Stimulated activated naive CD8-positive, alpha-beta T cell treated with anti-CD3 and anti-CD28 coated beads, Interleukin-15, amount 100 ng/mL, for 72 hours (primary cell): ENCODE results near the gene GABRR1.

Experiments
- ATAC-seq: fragments of 150-1000 bp; cut with Tn5 transposase; 2 replicates; pipeline ENCODE4 v1.10.0; 2021; ENCODE audit warnings: mild to moderate bottlenecking, moderate library complexity
- DNase-seq, 2 donors: peaks; one replicate each; pipeline ENCODE4 v3.0.0; 2021 to 2022
- H3K27ac Mint-ChIP-seq, 2 donors: one replicate each; pipeline ENCODE4 v1.8.0; 2022; ENCODE audit warnings: mild to moderate bottlenecking in 2 of 2, mixed read lengths in 2 of 2, moderate library complexity in 2 of 2
- H3K27me3 Mint-ChIP-seq: one replicate; pipeline ENCODE4 v1.8.0; 2022; ENCODE audit warnings: mixed read lengths
- H3K4me1 Mint-ChIP-seq: one replicate; pipeline ENCODE4 v1.8.0; 2022; ENCODE audit warnings: mild to moderate bottlenecking, mixed read lengths
- H3K4me3 Mint-ChIP-seq, 2 donors: one replicate each; pipeline ENCODE4 v1.8.0; 2022; ENCODE audit warnings: mild to moderate bottlenecking in 2 of 2, mixed read lengths in 2 of 2, moderate library complexity in 1 of 2
- H3K9me3 Mint-ChIP-seq, 2 donors: one replicate each; pipeline ENCODE4 v1.8.0; 2022; ENCODE audit warnings: mixed read lengths in 2 of 2

The GABRR1 gene

GRCh38 chr6:89217299-89217910 lies at the start of gene GABRR1:
Gene GABRR1, minus strand, starts transcription at chr6:89217358. Its CDS starts 36 bp downstream, at chr6:89217322.
- DNase-seq = no peak
- Mint-ChIP-seq H3K4me1 (no peaks in the 10 kb centered on the region), H3K9me3 (no peaks in the 10 kb centered on the region), H3K27me3 (peaks cover 10% of the 10 kb centered on the region), H3K27ac (no peak within 1 kb of the TSS), H3K4me3 (no peak within 1 kb of the TSS)
- ATAC-seq = no peak

GRCh38 chr6:89264296-89264695 lies 47.1 kb upstream of the GABRR1 start:
- Mint-ChIP-seq H3K9me3 (no peaks in the 10 kb centered on the region), H3K27ac (no peak overlapping the region), H3K27me3 (no peaks in the 10 kb centered on the region), H3K4me1 (no peaks in the 10 kb centered on the region), H3K4me3 (no peak overlapping the region)
- no peak for ATAC-seq
- no peak for DNase-seq

- H3K4me1 Mint-ChIP-seq = no peaks in the 10 kb centered on the region
- H3K27ac Mint-ChIP-seq = no peak overlapping the region
- H3K27me3 Mint-ChIP-seq = no peaks in the 10 kb centered on the region
- H3K4me3 Mint-ChIP-seq = no peak overlapping the region
- H3K9me3 Mint-ChIP-seq = no peaks in the 10 kb centered on the region
- DNase-seq (no peak), ATAC-seq (no peak)
Measured at GRCh38 chr6:89260832-89261231, 43.7 kb upstream of the GABRR1 start.

- no peaks in the 10 kb centered on the region for H3K4me1 Mint-ChIP-seq
- H3K27me3 Mint-ChIP-seq = no peaks in the 10 kb centered on the region
- H3K9me3 Mint-ChIP-seq = no peaks in the 10 kb centered on the region
- no peak for DNase-seq
- H3K27ac Mint-ChIP-seq = no peak overlapping the region
- H3K4me3 Mint-ChIP-seq = no peak overlapping the region
- no peak for ATAC-seq
Measured at GRCh38 chr6:89260310-89260709, 43.2 kb upstream of the GABRR1 start.

GRCh38 chr6:89258912-89259311 lies 41.8 kb upstream of the GABRR1 start:
- H3K4me1 Mint-ChIP-seq = no peaks in the 10 kb centered on the region
- no peak for DNase-seq
- H3K9me3 Mint-ChIP-seq = no peaks in the 10 kb centered on the region
- ATAC-seq = no peak
- H3K27me3 Mint-ChIP-seq = no peaks in the 10 kb centered on the region
- no peak overlapping the region for H3K27ac Mint-ChIP-seq
- H3K4me3 Mint-ChIP-seq = no peak overlapping the region

- Mint-ChIP-seq H3K27me3 (no peaks in the 10 kb centered on the region), H3K4me3 (no peak overlapping the region), H3K4me1 (no peaks in the 10 kb centered on the region), H3K9me3 (no peaks in the 10 kb centered on the region), H3K27ac (no peak overlapping the region)
- DNase-seq = no peak
- no peak for ATAC-seq
Measured at GRCh38 chr6:89257781-89258180, 40.6 kb upstream of the GABRR1 start.

- DNase-seq (no peak), ATAC-seq (no peak)
- Mint-ChIP-seq H3K27me3 (no peaks in the 10 kb centered on the region), H3K4me1 (no peaks in the 10 kb centered on the region), H3K9me3 (no peaks in the 10 kb centered on the region), H3K4me3 (no peak overlapping the region), H3K27ac (no peak overlapping the region)
Measured at GRCh38 chr6:89257346-89257745, 40.2 kb upstream of the GABRR1 start.

GRCh38 chr6:89255417-89255816 lies 38.3 kb upstream of the GABRR1 start:
- Mint-ChIP-seq H3K27me3 (no peaks in the 10 kb centered on the region), H3K27ac (no peak overlapping the region), H3K4me1 (no peaks in the 10 kb centered on the region), H3K4me3 (no peak overlapping the region), H3K9me3 (no peaks in the 10 kb centered on the region)
- ATAC-seq (no peak), DNase-seq (no peak)

GRCh38 chr6:89254569-89254968 lies 37.4 kb upstream of the GABRR1 start:
- DNase-seq = no peak
- no peak for ATAC-seq
- Mint-ChIP-seq H3K9me3 (no peaks in the 10 kb centered on the region), H3K4me3 (no peak overlapping the region), H3K27me3 (no peaks in the 10 kb centered on the region), H3K27ac (no peak overlapping the region), H3K4me1 (no peaks in the 10 kb centered on the region)

- DNase-seq (no peak), ATAC-seq (no peak)
- H3K4me1 Mint-ChIP-seq = no peaks in the 10 kb centered on the region
- no peaks in the 10 kb centered on the region for H3K9me3 Mint-ChIP-seq
- no peaks in the 10 kb centered on the region for H3K27me3 Mint-ChIP-seq
- H3K27ac Mint-ChIP-seq = no peak overlapping the region
- no peak overlapping the region for H3K4me3 Mint-ChIP-seq
Measured at GRCh38 chr6:89252907-89253306, 35.7 kb upstream of the GABRR1 start.

GRCh38 chr6:89251976-89252375 lies 34.8 kb upstream of the GABRR1 start:
- no peaks in the 10 kb centered on the region for H3K27me3 Mint-ChIP-seq
- no peak overlapping the region for H3K4me3 Mint-ChIP-seq
- no peaks in the 10 kb centered on the region for H3K4me1 Mint-ChIP-seq
- no peak for DNase-seq
- no peak for ATAC-seq
- no peaks in the 10 kb centered on the region for H3K9me3 Mint-ChIP-seq
- H3K27ac Mint-ChIP-seq = no peak overlapping the region

GRCh38 chr6:89251170-89251569 lies 34.0 kb upstream of the GABRR1 start:
- DNase-seq (no peak), ATAC-seq (no peak)
- Mint-ChIP-seq H3K4me3 (no peak overlapping the region), H3K4me1 (no peaks in the 10 kb centered on the region), H3K27me3 (peaks cover 6% of the 10 kb centered on the region), H3K9me3 (no peaks in the 10 kb centered on the region), H3K27ac (peak overlapping the region in 1 of 2 donors; percentile 42)

- no peak overlapping the region for H3K27ac Mint-ChIP-seq
- DNase-seq (no peak), ATAC-seq (no peak)
- H3K4me3 Mint-ChIP-seq = no peak overlapping the region
- H3K9me3 Mint-ChIP-seq = no peaks in the 10 kb centered on the region
- H3K27me3 Mint-ChIP-seq = peaks cover 10% of the 10 kb centered on the region
- H3K4me1 Mint-ChIP-seq = no peaks in the 10 kb centered on the region
Measured at GRCh38 chr6:89250239-89250638, 33.1 kb upstream of the GABRR1 start.

- DNase-seq = no peak
- ATAC-seq = no peak
- Mint-ChIP-seq H3K27ac (no peak overlapping the region), H3K27me3 (peaks cover 10% of the 10 kb centered on the region), H3K4me3 (no peak overlapping the region), H3K4me1 (peaks cover 29% of the 10 kb centered on the region), H3K9me3 (no peaks in the 10 kb centered on the region)
Measured at GRCh38 chr6:89244241-89244985, 27.3 kb upstream of the GABRR1 start.

GRCh38 chr6:89243331-89243629 lies 26.1 kb upstream of the GABRR1 start:
- peaks cover 34% of the 10 kb centered on the region for H3K4me1 Mint-ChIP-seq
- H3K9me3 Mint-ChIP-seq = no peaks in the 10 kb centered on the region
- H3K27me3 Mint-ChIP-seq = peaks cover 10% of the 10 kb centered on the region
- H3K27ac Mint-ChIP-seq = no peak overlapping the region
- ATAC-seq = no peak
- no peak for DNase-seq
- H3K4me3 Mint-ChIP-seq = no peak overlapping the region

- Mint-ChIP-seq H3K27ac (no peak overlapping the region), H3K4me1 (peaks cover 34% of the 10 kb centered on the region), H3K27me3 (peaks cover 10% of the 10 kb centered on the region), H3K9me3 (no peaks in the 10 kb centered on the region), H3K4me3 (no peak overlapping the region)
- DNase-seq (no peak), ATAC-seq (peak; percentile 52)
Measured at GRCh38 chr6:89242574-89243330, 25.6 kb upstream of the GABRR1 start.
